ENCODE results near the gene TBC1D1. TPM values are rescaled to one million over a fixed set of nuclear protein-coding genes. Genes with fewer than 3 reads are reported as not detected.

Gene TBC1D1
- total and polyA plus RNA-seq, 2 donors (not counting 3 experiments of a cell fraction or from before 2014, with no cell fraction given) = 63.5 to 116 TPM

GRCh38 chr4:38056011-38056685, 165.3 kb downstream of the TBC1D1 start:
- Histone ChIP-seq H3K27me3 (ENCODE audit: control insufficient read depth in 2 of 2, insufficient read depth in 2 of 2, low read length in 2 of 2) (no peaks in the 10 kb centered on the region), H3K4me2 (ENCODE audit: insufficient read depth, low read length) (peak overlapping the region; percentile 25), H3K9me1 (replicated peaks; ENCODE audit: control insufficient read depth, extremely low read depth, insufficient read depth, low read length) (no peaks in the 10 kb centered on the region), H3K36me3 (ENCODE audit: control insufficient read depth in 2 of 2, extremely low read depth in 1 of 2, insufficient read depth in 2 of 2, low read length in 2 of 2) (peaks cover 3 to 8% of the 10 kb centered on the region in 2 experiments), H3K9ac (replicated peaks; ENCODE audit: extremely low read depth, insufficient read depth, low read length) (no peak overlapping the region), H3K9me3 (replicated peaks; ENCODE audit: control insufficient read depth, insufficient read depth, low read length) (no peaks in the 10 kb centered on the region), H3K4me1 (ENCODE audit: control insufficient read depth, extremely low read depth, insufficient read depth, low read length) (peaks cover 20% of the 10 kb centered on the region), H3K27ac (ENCODE audit: insufficient read depth, low read depth, low read length) (peak overlapping the region; percentile 60), H2AFZ (ENCODE audit: low read depth, low read length) (no peak overlapping the region), H3K4me3 (replicated peaks in 1 of 3; ENCODE audit: insufficient read depth in 1 of 3, low read depth in 1 of 3, low read length in 3 of 3) (no peak overlapping the region), H3K79me2 (ENCODE audit: control insufficient read depth, insufficient read depth, low read length) (no peaks in the 10 kb centered on the region), H4K20me1 (replicated peaks; ENCODE audit: control insufficient read depth, extremely low read depth, insufficient read depth, low read length) (no peaks in the 10 kb centered on the region)
- FAIRE-seq (peak; percentile 76), DNase-seq (ENCODE audit: low read depth, low spot score) (peak; percentile 53)
- ChIA-PET POLR2A (no interaction called here), CTCF (interaction anchor here (0.8 to 1.2 kb wide), 3 partner anchors 13 to 264 kb away, joined by 3 to 4 read pairs (median 3); no protein-coding TSS in a partner anchor)
- intact Hi-C loops (cut with micrococcal nuclease) = no loop called here
- dilution Hi-C loops (cut with MboI; ENCODE audit: extremely low pct_ligation_motif_present, low sequenced_read_pairs) = no loop called here
- no peak for TF ChIP-seq MYC (IDR thresholded peaks at IDR 0.05; ENCODE audit: low read depth, low read length)
- no peak for TF ChIP-seq MAX (IDR thresholded peaks at IDR 0.05; ENCODE audit: insufficient read depth, insufficient read length)
- TF ChIP-seq GATA2 (IDR thresholded peaks at IDR 0.05; ENCODE audit: insufficient read depth, insufficient read length, low read depth, low read length) = no peak
- no peak for TF ChIP-seq FOS (IDR thresholded peaks at IDR 0.05; ENCODE audit: borderline replicate concordance, insufficient read depth, low read length)
- TF ChIP-seq EZH2 (IDR thresholded peaks at IDR 0.05; ENCODE audit: borderline replicate concordance, low read depth, low read length, severe bottlenecking) = no peak
- TF ChIP-seq POLR2AphosphoS5 (IDR thresholded peaks at IDR 0.05; ENCODE audit: insufficient read depth, low read depth, low read length) = no peak
- no peak for TF ChIP-seq POLR2A (IDR thresholded peaks at IDR 0.05; ENCODE audit: low read depth, low read length)
- TF ChIP-seq JUN (IDR thresholded peaks at IDR 0.05; ENCODE audit: borderline replicate concordance, insufficient read depth, insufficient read length, low read depth) = no peak
- TF ChIP-seq CTCF (IDR thresholded peaks at IDR 0.05; ENCODE audit: extremely low read depth in 1 of 2, insufficient read depth in 1 of 2, low read depth in 1 of 2, low read length in 2 of 2) = no peak
- BruUV-seq (replicated peaks) = no TSS peak

Data from endothelial cell of umbilical vein (primary cell).